Measurements from ENCODE around the gene COX6B2.

- no peak for TF ChIP-seq CTCF (IDR thresholded peaks at IDR 0.05)
- TF ChIP-seq ZFX (IDR thresholded peaks at IDR 0.05; ENCODE audit: borderline replicate concordance): no peak
These were observed 8.4 kb downstream of the COX6B2 start for GRCh38 chr19:55345818-55346724.

Data from 22Rv1 (cell line).